WTC11 (cell line): Measurements from ENCODE around the gene SLC8A2. TPM values are rescaled to one million over a fixed set of nuclear protein-coding genes. Genes with fewer than 3 reads are reported as not detected.

ENCODE experiments used
- ATAC-seq: fragments of 200-7000 bp; cut with Tn5 transposase; 2 replicates; pipeline ENCODE4 v1.10.0; 2021; ENCODE audit warnings: mild to moderate bottlenecking, moderate library complexity
- CTCF ChIA-PET: fragments of 300-600 bp; sonication (Branson Sonifier 250); formaldehyde crosslinking; loops from one replicate; lab custom pipeline; 2021; ENCODE audit warnings: antibody characterized with exemption; lab: Charles Lee
- POLR2A ChIA-PET: fragments of 350-600 bp; sonication (Branson Sonifier 250); formaldehyde crosslinking; loops from one replicate; lab custom pipeline; 2021; ENCODE audit warnings: antibody characterized with exemption; lab: Charles Lee
- DNase-seq: peaks from one replicate; pipeline ENCODE4 v3.0.0; 2021; ENCODE audit warnings: low spot score
- H3K27ac Mint-ChIP-seq: 2 replicates; pipeline ENCODE4 v1.8.0; 2021; ENCODE audit warnings: mixed read lengths
- H3K27me3 Mint-ChIP-seq: 2 replicates; pipeline ENCODE4 v1.8.0; 2021; ENCODE audit warnings: low read depth, mild to moderate bottlenecking, moderate library complexity, mixed read lengths
- H3K36me3 Mint-ChIP-seq: 2 replicates; pipeline ENCODE4 v1.8.0; 2021; ENCODE audit warnings: mixed read lengths
- H3K4me1 Mint-ChIP-seq: 2 replicates; pipeline ENCODE4 v1.8.0; 2022; ENCODE audit warnings: mixed read lengths
- H3K4me3 Mint-ChIP-seq: 2 replicates; pipeline ENCODE4 v1.8.0; 2021; ENCODE audit warnings: mild to moderate bottlenecking, moderate library complexity, mixed read lengths
- H3K9me3 Mint-ChIP-seq: 2 replicates; pipeline ENCODE4 v1.8.0; 2021; ENCODE audit warnings: mixed read lengths
- ETV6 ChIP-seq: sonication (generic); formaldehyde crosslinking; IDR thresholded peaks from 2 replicates; pipeline ENCODE4 v1.8.1; 2022; ENCODE audit warnings: mild to moderate bottlenecking, missing genetic modification reagents
- FOXP4 ChIP-seq: sonication (generic); formaldehyde crosslinking; IDR thresholded peaks from 2 replicates; pipeline ENCODE4 v1.8.0; 2022; ENCODE audit warnings: mild to moderate bottlenecking, missing genetic modification reagents
- MLX ChIP-seq: sonication (generic); formaldehyde crosslinking; IDR thresholded peaks from 2 replicates; pipeline ENCODE4 v1.8.1; 2023; ENCODE audit warnings: mild to moderate bottlenecking, missing genetic modification reagents, moderate library complexity
- NFATC4 ChIP-seq: fragments of 250-450 bp; sonication (Bioruptor Pico); IDR thresholded peaks from 2 replicates; pipeline ENCODE4 v1.9.0; 2021; ENCODE audit warnings: mild to moderate bottlenecking
- NFE2L1 ChIP-seq: sonication (generic); formaldehyde crosslinking; IDR thresholded peaks from 2 replicates; pipeline ENCODE4 v1.8.1; 2023; ENCODE audit warnings: missing genetic modification reagents
- NFYB ChIP-seq: sonication (generic); formaldehyde crosslinking; conservative IDR thresholded peaks from 2 replicates; pipeline ENCODE4 v1.8.0; 2022; ENCODE audit warnings: low read depth, missing genetic modification reagents
- RORB ChIP-seq: fragments of 250-450 bp; sonication (Bioruptor Pico); IDR thresholded peaks from 2 replicates; pipeline ENCODE4 v1.9.0; 2021; ENCODE audit warnings: mild to moderate bottlenecking
- SMAD4 ChIP-seq: sonication (generic); formaldehyde crosslinking; IDR thresholded peaks from 2 replicates; pipeline ENCODE4 v1.8.0; 2022; ENCODE audit warnings: mild to moderate bottlenecking, missing genetic modification reagents
- TCF7 ChIP-seq: sonication (generic); formaldehyde crosslinking; IDR thresholded peaks from 2 replicates; pipeline ENCODE4 v1.8.0; 2022; ENCODE audit warnings: mild to moderate bottlenecking, low read depth, missing genetic modification reagents, moderate library complexity
- TEAD4 ChIP-seq: sonication (generic); formaldehyde crosslinking; IDR thresholded peaks from 2 replicates; pipeline ENCODE4 v1.8.0; 2022; ENCODE audit warnings: mild to moderate bottlenecking, missing genetic modification reagents
- ZNF219 ChIP-seq: sonication (generic); formaldehyde crosslinking; IDR thresholded peaks from 2 replicates; pipeline ENCODE4 v1.8.0; 2023; ENCODE audit warnings: missing genetic modification reagents, mild to moderate bottlenecking, borderline replicate concordance
- ZNF317 ChIP-seq: sonication (generic); formaldehyde crosslinking; IDR thresholded peaks from 2 replicates; pipeline ENCODE4 v1.8.1; 2023; ENCODE audit warnings: low read depth, mild to moderate bottlenecking, moderate library complexity, missing genetic modification reagents, borderline replicate concordance
- total RNA-seq: library from RNA; stranded (reverse); gene quantifications from 3 replicates; pipeline ENCODE4 v1.2.3, GENCODE V29; 2021

Gene SLC8A2
- total RNA-seq, 1 experiment from 2014 or later = 6.5 TPM

GRCh38 chr19:47380559-47380958 is 91.1 kb downstream of the SLC8A2 start:
- ChIA-PET CTCF (interaction anchor here (4.6 kb wide), 1 partner anchor 10 kb away, joined by 29 read pairs; no protein-coding TSS in a partner anchor), POLR2A (interaction anchor here (1.6 kb wide), 1 partner anchor 11 kb away, joined by 6 read pairs; no protein-coding TSS in a partner anchor)

GRCh38 chr19:47379381-47379938 is 92.2 kb downstream of the SLC8A2 start:
- ChIA-PET POLR2A (no interaction called here), CTCF (interaction anchor here (4.6 kb wide), 1 partner anchor 12 kb away, joined by 29 read pairs; no protein-coding TSS in a partner anchor)
- no peaks in the 10 kb centered on the region for H3K4me1 Mint-ChIP-seq
- ATAC-seq = no peak
- no peak for TF ChIP-seq MLX (CRISPR knock-in tag)
- TF ChIP-seq RORB = no peak
- H3K27ac Mint-ChIP-seq = no peak overlapping the region
- no peaks in the 10 kb centered on the region for H3K27me3 Mint-ChIP-seq
- H3K36me3 Mint-ChIP-seq = peaks cover 41% of the 10 kb centered on the region
- H3K9me3 Mint-ChIP-seq = no peaks in the 10 kb centered on the region
- H3K4me3 Mint-ChIP-seq = no peak overlapping the region
- DNase-seq = no peak

More at GRCh38 chr19:47380559-47380958, 91.1 kb downstream of the SLC8A2 start:
- Mint-ChIP-seq H3K36me3 (peaks cover 38% of the 10 kb centered on the region), H3K4me1 (peaks cover 2% of the 10 kb centered on the region; the same call in 1 of the 2 replicates), H3K9me3 (no peaks in the 10 kb centered on the region), H3K27ac (no peak overlapping the region), H3K27me3 (no peaks in the 10 kb centered on the region), H3K4me3 (no peak overlapping the region)
- DNase-seq = no peak
- no peak for ATAC-seq
- no peak for TF ChIP-seq ZNF219 (CRISPR knock-in tag)
- no peak for TF ChIP-seq SMAD4 (CRISPR knock-in tag)
- TF ChIP-seq FOXP4 = no peak
- TF ChIP-seq RORB = no peak
- TF ChIP-seq TEAD4 (CRISPR knock-in tag) = no peak
- no peak for TF ChIP-seq ZNF317 (CRISPR knock-in tag)

GRCh38 chr19:47378246-47378645 is 93.4 kb downstream of the SLC8A2 start:
- H3K4me3 Mint-ChIP-seq = no peak overlapping the region
- TF ChIP-seq NFYB (CRISPR knock-in tag) (no peak), NFE2L1 (CRISPR knock-in tag) (no peak), ETV6 (CRISPR knock-in tag) (no peak), TCF7 (CRISPR knock-in tag) (no peak), NFATC4 (CRISPR knock-in tag) (no peak)
- peaks cover 43% of the 10 kb centered on the region for H3K36me3 Mint-ChIP-seq
- DNase-seq (no peak), ATAC-seq (no peak)
- no peaks in the 10 kb centered on the region for H3K4me1 Mint-ChIP-seq
- no peak overlapping the region for H3K27ac Mint-ChIP-seq
- POLR2A ChIA-PET = no interaction called here
- H3K27me3 Mint-ChIP-seq = no peaks in the 10 kb centered on the region
- CTCF ChIA-PET = interaction anchor here (0.6 to 2.4 kb wide), 4 partner anchors 10 to 263 kb away, joined by 3 to 13 read pairs (median 4); no protein-coding TSS in a partner anchor
- no peaks in the 10 kb centered on the region for H3K9me3 Mint-ChIP-seq

Other genes starting within 250 kb of the SLC8A2 start
- gene BBC3, start 240.7 kb downstream of the SLC8A2 start, total RNA-seq = 29.4 to 49.5 TPM (median 32.2 TPM) in 3 replicates
- 30.4 to 37.7 TPM (median 33.0 TPM) in 3 replicates for gene CCDC9, start 215.4 kb downstream of the SLC8A2 start, total RNA-seq
- 7.0 to 8.1 TPM (median 7.3 TPM) in 3 replicates for gene INAFM1, start 197.0 kb downstream of the SLC8A2 start, total RNA-seq
- gene C5AR1, start 162.0 kb downstream of the SLC8A2 start, total RNA-seq = 0.18 to 0.32 TPM (median 0.28 TPM) in 3 replicates
- 0.09 to 0.22 TPM (median 0.14 TPM) in 3 replicates for gene C5AR2, start 139.7 kb downstream of the SLC8A2 start, total RNA-seq
- 35.6 to 36.5 TPM (median 35.6 TPM) in 3 replicates for gene DHX34, start 122.6 kb downstream of the SLC8A2 start, total RNA-seq
- 38.5 to 51.1 TPM (median 48.4 TPM) in 3 replicates for gene MEIS3, start 52.4 kb downstream of the SLC8A2 start, total RNA-seq
- 24.5 to 30.2 TPM (median 29.5 TPM) in 3 replicates for gene KPTN, start 12.3 kb upstream of the SLC8A2 start, total RNA-seq
- gene NAPA, start 43.2 kb upstream of the SLC8A2 start, total RNA-seq = 58.4 to 66.8 TPM (median 61.3 TPM) in 3 replicates
- gene ZNF541, start 101.3 kb upstream of the SLC8A2 start, total RNA-seq = 0.07 to 0.09 TPM (median 0.09 TPM) in 3 replicates
- 23.0 to 30.3 TPM (median 26.0 TPM) in 3 replicates for gene BICRA, start 137.2 kb upstream of the SLC8A2 start, total RNA-seq
- 11.8 to 15.5 TPM (median 15.4 TPM) in 3 replicates for gene EHD2, start 241.5 kb upstream of the SLC8A2 start, total RNA-seq